DMS 273 (cell line): Measurements from ENCODE around the gene MAT2B.
"Not testable (repeated sequence)": the region's sequence is repeated elsewhere in the genome, so short reads cannot be mapped to it uniquely, and the experiment has no call there.

Experiments
- DNase-seq: peaks from one replicate; lab custom pipeline; 2025; ENCODE audit not compliant: unreplicated experiment; lab: John Stamatoyannopoulos, UW

The MAT2B gene

GRCh38 chr5:163503106-163504078, 2.0 kb upstream of the MAT2B start:
- DNase-seq = peak; percentile 86

DNA sequence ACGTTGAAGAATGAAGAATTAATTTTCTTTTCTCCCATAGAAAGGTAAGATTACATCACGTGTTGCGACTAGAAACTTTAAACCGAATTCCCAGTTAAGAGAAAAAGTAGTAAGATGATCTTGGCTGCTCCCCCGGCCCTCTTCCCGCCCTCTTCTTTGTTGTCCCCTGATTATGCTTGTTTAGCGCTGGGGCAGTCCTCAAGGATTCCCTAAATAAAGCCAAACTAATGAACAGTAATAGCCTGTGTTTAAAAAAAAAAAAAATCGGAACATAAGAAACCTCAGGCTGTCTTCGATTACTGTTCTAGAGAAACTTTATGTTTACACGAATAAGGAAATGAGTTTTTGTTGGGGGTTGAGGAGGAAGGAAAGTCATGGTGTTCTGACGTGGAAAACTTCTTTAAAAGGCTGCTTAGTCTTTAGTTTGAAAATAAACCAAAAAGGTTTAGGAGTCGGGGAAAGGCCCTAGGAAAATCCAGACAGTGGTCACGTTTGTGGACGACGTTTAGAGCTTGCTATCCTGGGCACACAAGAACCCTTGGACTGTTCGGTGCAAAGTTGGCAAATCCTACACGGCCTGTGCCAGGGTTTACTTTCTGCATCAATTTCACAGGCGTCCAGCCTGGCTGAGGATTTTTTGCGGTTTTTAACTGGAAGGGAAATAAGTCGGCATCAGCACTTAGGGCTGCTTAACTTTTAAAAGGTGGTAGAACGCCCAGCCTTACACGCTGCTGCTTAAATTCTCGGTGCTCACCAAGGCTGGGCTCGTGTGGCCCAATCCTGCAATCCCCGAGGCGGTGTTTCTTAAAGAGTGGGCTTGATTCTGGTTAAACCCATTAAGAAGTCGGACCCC, 1.1 kb upstream of the MAT2B start:
- peak; percentile 74 for DNase-seq

DNA sequence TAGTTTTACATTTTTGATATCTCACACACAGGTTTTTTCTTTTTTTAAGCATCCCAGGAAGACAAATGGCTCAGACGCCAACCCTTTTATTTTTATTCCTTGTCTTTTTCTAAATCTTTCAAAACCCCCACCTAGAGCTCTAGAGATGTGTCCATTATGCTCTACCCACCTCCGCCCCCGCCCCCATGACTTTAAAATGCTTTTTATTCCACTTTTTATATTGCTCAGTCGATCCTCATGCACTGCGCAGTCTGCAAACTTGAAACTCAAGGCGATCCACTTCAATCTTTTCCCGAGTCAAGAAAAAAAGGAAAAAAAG, 411 bp upstream of the MAT2B start:
- DNase-seq = no peak

DNA sequence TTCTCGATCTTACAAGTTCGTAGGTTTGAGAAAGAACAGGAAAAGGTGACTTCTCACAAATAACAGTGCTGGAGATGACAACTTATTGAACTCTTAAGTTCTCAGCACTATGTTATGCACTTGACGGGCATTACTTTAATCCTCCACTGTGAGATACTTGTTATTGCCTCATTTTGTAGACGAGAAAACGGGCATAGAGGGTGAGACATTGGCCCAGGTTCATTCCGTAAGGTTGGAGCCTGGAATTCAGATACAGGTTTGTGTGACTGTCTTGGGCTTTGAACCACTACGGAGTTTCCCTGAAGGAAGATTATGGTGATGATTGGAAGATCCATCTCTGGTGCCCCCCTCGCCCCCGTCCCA, 657 bp downstream of the MAT2B start:
- no peak for DNase-seq

- DNase-seq = peak; percentile 21
Measured at GRCh38 chr5:163506726-163507125, 1.3 kb downstream of the MAT2B start.

DNA sequence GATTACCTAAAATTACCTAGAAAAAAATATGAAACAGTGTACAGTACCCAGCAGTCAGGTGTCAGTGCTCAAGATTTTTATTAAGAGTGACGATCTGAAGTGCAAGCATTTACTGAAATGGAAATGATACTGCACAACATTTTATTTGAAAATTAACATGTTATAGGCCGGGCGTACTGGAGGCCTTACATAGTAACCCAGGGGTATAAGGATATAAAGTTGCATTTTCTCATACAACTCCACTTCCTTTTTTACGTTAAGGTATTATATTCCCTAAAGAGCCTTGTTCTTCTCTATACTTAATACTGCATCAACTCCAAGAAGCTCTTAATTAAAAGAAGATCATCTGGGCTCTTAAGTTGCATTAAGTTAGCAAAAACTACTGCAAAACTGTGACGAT, 3.3 kb downstream of the MAT2B start:
- no peak for DNase-seq

- peak; percentile 50 for DNase-seq
Measured at GRCh38 chr5:163509291-163509951, 4.0 kb downstream of the MAT2B start.

DNA sequence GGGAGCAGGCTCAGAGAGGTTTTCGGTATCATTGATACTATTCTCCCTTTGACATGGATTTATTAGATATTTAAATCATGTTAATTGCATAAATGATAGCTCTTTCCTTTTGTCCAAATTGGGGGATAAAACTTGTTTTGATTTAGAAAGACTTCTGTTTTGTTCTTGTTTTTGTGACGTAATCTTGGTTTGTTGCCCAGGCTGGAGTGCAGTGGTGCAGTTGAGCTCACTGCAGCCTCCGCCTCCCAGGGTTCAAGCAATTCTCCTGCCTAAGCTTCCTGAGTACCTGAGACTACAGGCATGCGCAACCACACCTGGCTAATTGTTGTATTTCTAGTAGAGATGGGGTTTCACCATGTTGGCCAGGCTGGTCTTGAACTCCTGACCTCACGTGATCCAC, 7.1 kb downstream of the MAT2B start:
- no peak for DNase-seq

DNA sequence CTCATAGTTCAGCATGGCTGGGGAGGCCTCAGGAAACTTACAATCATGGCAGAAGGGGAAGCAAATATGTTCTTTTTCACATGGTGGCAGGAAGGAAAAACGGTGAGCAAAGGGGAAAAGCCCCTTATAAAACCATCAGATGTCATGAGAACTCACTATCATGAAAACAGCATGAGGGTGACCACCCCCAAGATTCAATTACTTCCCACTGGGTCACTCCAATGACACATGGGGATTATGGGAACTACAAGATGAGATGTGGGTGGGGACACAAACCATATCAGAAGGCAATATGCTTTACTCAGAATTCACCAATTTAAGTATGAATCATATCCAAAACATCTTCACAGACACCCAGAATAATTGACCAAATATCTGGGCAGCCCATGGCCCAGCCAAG, 19.7 kb downstream of the MAT2B start:
- DNase-seq = no peak

DNA sequence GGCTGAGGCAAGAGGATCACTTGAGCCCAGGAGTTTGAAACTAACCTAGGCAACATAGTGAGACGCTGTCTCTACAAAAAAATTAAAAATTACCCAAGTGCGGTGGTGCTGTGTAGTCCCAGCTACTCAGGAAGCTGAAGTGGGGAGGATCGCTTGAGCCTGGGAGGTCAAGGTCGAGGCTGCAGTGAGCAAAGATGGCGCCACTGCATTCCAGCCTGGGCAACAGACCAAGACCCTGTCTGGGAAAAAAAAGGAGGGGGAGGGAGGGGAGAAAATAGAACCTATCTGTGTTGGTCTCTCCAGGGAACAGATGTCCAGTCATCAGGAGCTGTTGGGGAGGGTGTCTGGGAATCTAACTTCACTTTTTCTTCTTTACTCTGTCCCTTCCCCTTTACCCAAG, 24.3 kb downstream of the MAT2B start:
- peak; percentile 12 for DNase-seq

GRCh38 chr5:163531272-163531671, 25.9 kb downstream of the MAT2B start:
- no peak for DNase-seq

- peak; percentile 22 for DNase-seq
Measured at GRCh38 chr5:163532171-163533084, 27.0 kb downstream of the MAT2B start.

GRCh38 chr5:163533223-163533622, 27.8 kb downstream of the MAT2B start:
- peak; percentile 22 for DNase-seq

GRCh38 chr5:163534492-163535094, 29.2 kb downstream of the MAT2B start:
- DNase-seq = no peak

- DNase-seq = peak; percentile 32
Measured at GRCh38 chr5:163535290-163535689, 29.9 kb downstream of the MAT2B start.

- DNase-seq = not testable (repeated sequence)
Measured at GRCh38 chr5:163536442-163536841, 31.0 kb downstream of the MAT2B start.

GRCh38 chr5:163540696-163541095, 35.3 kb downstream of the MAT2B start:
- DNase-seq = no peak

DNA sequence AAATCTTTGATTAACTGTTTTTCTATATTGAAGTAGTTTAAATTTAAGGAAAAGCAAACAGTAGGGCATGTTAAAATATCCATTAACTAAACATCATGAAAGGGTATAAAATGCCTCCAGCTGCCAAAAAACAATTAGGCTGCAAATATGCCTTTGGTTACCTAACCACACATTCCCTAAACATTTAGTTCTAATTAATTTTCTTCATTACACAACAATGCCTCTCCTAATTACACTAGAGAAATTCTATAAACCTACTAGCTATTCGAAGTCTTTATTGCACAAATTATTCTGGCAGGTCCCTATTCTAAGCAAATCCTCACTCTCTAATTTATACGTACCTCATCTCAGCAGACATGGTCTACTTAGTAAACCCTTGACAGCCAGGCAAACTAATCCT, 37.4 kb downstream of the MAT2B start:
- DNase-seq = no peak

GRCh38 chr5:163544041-163544440, 38.6 kb downstream of the MAT2B start:
- no peak for DNase-seq

DNA sequence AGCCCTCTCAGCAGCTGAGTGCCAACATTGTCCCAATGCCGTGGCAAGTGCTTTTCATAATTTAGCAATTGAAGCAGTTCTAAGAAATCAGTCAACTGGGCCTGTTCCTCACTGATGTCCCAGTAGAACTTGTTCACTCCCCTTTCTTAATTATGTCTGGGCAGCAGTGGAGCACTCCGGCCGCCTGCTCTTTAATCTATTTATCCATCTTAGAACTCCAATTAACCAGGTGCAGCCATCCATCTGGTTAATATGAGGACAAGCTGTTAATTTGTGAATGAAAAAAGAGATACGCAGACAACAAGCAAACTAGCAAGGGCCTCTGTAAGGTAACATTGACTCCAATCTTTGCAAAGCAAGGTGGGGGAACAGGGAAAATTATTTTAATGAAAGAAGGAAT, 39.4 kb downstream of the MAT2B start:
- DNase-seq = peak; percentile 81
